Body of pancreas (tissue), 4 donors: ENCODE results near the gene LRRC28. TPM values are rescaled to one million over a fixed set of nuclear protein-coding genes. Genes with fewer than 3 reads are reported as not detected.

Experiments
- ATAC-seq: fragments of 150-250 bp; one replicate; pipeline ENCODE4 v1.9.1; 2016
- DNase-seq, 4 donors: peaks; one replicate each; pipeline ENCODE4 v3.0.0-alpha.2; 2019
- H3K27ac ChIP-seq, 4 donors: fragments of 200-600 bp; sonication (generic); 1 replicate in 3 of 4; 2 replicates in 1 of 4; pipeline versions ENCODE4 v1.5.1 to v1.6.1; 2016 to 2019; ENCODE audit warnings: mild to moderate bottlenecking in 1 of 4, mixed read lengths in 1 of 4, moderate library complexity in 1 of 4
- H3K27me3 ChIP-seq, 2 donors: fragments of 200-600 bp; sonication (generic); one replicate each; pipeline ENCODE4 v1.6.0; 2016; ENCODE audit warnings: mild to moderate bottlenecking in 1 of 2
- H3K36me3 ChIP-seq, 2 donors: fragments of 200-600 bp; sonication (generic); replicated peaks in 1 of 2; 2 replicates each; pipeline ENCODE4 v1.5.1; 2016; ENCODE audit warnings: low read depth in 2 of 2; ENCODE audit not compliant: insufficient read depth in 1 of 2
- H3K4me1 ChIP-seq: fragments of 200-600 bp; sonication (generic); one replicate; pipeline ENCODE4 v1.6.0; 2016
- H3K4me3 ChIP-seq, 2 donors: fragments of 200-600 bp; sonication (generic); 1 replicate in 1 of 2; 2 replicates in 1 of 2; pipeline ENCODE4 v1.5.1; 2016 to 2019
- H3K9me3 ChIP-seq, 3 donors: fragments of 200-600 bp; sonication (generic); 1 replicate in 2 of 3; 2 replicates in 1 of 3; pipeline ENCODE4 v1.5.1; 2016
- POLR2A ChIP-seq, 3 donors: fragments of 450-650 bp; IDR thresholded peaks; one replicate each; pipeline ENCODE4 v1.6.1; 2016; ENCODE audit warnings: antibody characterized with exemption in 3 of 3, mild to moderate bottlenecking in 2 of 3
- WGBS, 2 donors: methylation state at CpG; one replicate each; pipeline ENCODE4 v1.1.5; 2017; 5-methylcytosine and 5-hydroxymethylcytosine counted together
- intact Hi-C: fragments of 100-400 bp; cut with DNase I; formaldehyde crosslinking; loops from one replicate; pipeline ENCODE4 v1.15.1; 2023
- total RNA-seq, 2 donors: library from RNA; depleted of rRNA; stranded (reverse); fragments of >200 nt; gene quantifications; one replicate each; pipeline ENCODE4 v1.1.0, GENCODE V29; 2016
- TF ChIP-seq, protein P1 (sequence below), 7 experiments: fragments of 450-650 bp in 4 of 7; fragments of 200-600 bp in 3 of 7; sonication (generic) in 3 of 7; IDR thresholded peaks; one replicate each; pipeline ENCODE4 v1.5.1; 2016 to 2019; ENCODE audit warnings: antibody characterized with exemption in 7 of 7

Gene LRRC28
- total RNA-seq, 2 donors from 2014 or later = 13.0 to 59.3 TPM

DNA sequence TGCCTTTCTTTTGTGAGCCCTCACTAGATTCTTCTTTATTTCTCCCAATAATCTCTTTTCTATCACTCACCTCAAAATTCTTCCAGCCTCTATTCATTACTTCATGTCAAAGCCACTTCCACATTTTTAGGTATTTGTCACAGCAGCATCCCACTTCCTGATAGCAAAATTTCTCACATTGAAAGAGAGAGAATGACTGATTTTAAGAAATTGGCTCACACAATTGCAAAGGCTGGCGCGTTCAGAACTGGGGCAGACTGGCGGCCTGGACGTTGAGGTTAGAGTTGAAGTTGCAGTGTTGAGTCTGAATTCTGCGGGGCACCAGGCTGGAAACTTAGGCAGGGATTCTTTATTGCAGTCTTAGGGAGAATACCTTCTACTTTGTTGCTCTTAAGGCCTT is 117.9 kb downstream of the LRRC28 start:
- Histone ChIP-seq H3K36me3 (no peaks in the 10 kb centered on the region), H3K4me3 (no peak overlapping the region), H3K27ac (no peak overlapping the region), H3K9me3 (no peaks in the 10 kb centered on the region), H3K27me3 (no peaks in the 10 kb centered on the region), H3K4me1 (no peaks in the 10 kb centered on the region)
- no peak for DNase-seq
- intact Hi-C loops = no loop called here
- no peak for TF ChIP-seq POLR2A (IDR thresholded peaks at IDR 0.05)
- TF ChIP-seq, protein P1, sequence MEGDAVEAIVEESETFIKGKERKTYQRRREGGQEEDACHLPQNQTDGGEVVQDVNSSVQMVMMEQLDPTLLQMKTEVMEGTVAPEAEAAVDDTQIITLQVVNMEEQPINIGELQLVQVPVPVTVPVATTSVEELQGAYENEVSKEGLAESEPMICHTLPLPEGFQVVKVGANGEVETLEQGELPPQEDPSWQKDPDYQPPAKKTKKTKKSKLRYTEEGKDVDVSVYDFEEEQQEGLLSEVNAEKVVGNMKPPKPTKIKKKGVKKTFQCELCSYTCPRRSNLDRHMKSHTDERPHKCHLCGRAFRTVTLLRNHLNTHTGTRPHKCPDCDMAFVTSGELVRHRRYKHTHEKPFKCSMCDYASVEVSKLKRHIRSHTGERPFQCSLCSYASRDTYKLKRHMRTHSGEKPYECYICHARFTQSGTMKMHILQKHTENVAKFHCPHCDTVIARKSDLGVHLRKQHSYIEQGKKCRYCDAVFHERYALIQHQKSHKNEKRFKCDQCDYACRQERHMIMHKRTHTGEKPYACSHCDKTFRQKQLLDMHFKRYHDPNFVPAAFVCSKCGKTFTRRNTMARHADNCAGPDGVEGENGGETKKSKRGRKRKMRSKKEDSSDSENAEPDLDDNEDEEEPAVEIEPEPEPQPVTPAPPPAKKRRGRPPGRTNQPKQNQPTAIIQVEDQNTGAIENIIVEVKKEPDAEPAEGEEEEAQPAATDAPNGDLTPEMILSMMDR (IDR thresholded peaks at IDR 0.05) = no peak
- no peak for ATAC-seq
- 89 to 91% methylated on average over 5 of the region's 5 CpGs for WGBS, 2 donors

DNA sequence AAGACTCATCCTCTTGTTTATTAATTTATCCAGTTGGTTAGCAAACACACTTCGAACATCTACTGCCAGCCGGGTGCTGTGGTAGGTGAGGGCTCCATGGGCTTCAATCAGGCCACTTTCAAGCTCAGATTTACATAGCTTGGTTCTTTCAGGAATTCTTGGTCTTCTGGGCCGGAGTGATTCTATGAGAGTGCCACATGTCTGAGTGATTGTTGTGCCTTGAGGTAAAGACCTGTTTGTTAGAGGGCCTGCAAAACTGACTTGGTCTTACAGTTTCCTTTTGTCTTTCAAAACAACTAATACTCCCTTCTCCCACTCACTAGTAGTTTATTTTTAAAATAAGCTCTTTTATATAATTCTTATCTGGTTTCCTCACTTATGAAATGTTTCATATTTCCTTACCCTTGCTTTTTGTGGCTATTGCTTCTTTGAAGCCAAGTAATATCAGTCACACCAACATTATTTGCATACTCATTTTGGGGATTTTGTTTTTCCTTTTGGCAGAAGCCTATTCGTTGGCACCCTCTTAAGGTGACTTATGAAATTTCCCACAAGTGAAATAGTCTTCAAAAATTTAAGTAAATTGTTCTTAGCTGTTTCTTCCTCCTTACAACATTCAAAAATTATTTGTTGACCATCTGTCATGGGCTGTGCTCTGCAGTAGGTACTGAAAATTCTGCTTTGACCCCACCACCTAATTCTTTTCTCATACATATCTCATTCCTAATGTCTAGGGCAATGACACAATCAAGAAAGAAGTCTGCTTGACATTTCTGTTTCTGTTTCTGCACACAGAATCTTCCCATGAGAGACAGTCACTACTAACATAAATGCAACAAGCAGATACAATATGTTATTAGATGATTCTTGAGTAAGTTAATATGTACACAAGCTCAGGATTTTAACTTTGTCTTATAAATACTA is 120.2 kb downstream of the LRRC28 start:
- ATAC-seq (no peak), DNase-seq (no peak)
- intact Hi-C loops = no loop called here
- H3K27ac ChIP-seq = no peak overlapping the region
- no peak for TF ChIP-seq POLR2A (IDR thresholded peaks at IDR 0.05)
- TF ChIP-seq, protein P1 (IDR thresholded peaks at IDR 0.05) = no peak
- H3K27me3 ChIP-seq = no peaks in the 10 kb centered on the region
- no peak overlapping the region for H3K4me3 ChIP-seq
- H3K4me1 ChIP-seq = no peaks in the 10 kb centered on the region
- 77% methylated on average over 4 of the region's 4 CpGs for WGBS, 2 donors
- no peaks in the 10 kb centered on the region for H3K36me3 ChIP-seq
- no peaks in the 10 kb centered on the region for H3K9me3 ChIP-seq

DNA sequence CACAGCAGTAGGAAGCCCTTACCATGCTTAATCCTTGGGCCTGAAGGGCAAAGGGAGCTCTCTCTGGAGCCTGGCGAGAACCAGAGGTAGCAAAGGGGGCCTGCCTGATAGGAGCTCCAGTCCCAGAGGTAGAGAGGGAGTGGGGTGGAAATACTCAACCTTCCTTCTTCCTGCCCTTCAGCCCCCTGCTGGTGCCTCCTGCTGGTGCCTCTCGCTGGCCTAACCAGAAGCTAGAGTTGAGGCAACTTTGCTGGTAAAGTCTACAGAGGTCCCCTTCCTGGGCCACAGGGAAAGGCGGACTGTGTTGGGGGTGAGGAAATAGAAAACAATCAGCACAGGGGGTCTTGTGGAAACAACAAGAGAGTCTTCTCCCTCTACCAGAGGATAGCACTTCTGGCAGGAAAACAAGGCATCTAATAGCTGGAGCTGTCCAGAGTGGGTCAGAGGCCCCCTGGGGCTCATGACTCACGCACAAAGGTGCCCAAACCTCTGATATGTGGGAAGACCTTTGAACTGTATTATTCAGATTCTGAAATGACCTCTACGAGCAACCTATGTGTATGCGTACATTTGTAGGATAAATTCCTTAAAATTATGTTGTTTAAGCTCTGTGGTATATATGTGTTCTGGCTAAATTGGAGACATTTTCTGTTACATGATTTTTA is 133.9 kb downstream of the LRRC28 start:
- no peak overlapping the region for H3K27ac ChIP-seq
- H3K4me1 ChIP-seq = no peaks in the 10 kb centered on the region
- TF ChIP-seq, protein P1 (IDR thresholded peaks at IDR 0.05) = no peak
- no peak for TF ChIP-seq POLR2A (IDR thresholded peaks at IDR 0.05)
- no peak for ATAC-seq
- no peak overlapping the region for H3K4me3 ChIP-seq
- H3K27me3 ChIP-seq = no peaks in the 10 kb centered on the region
- H3K9me3 ChIP-seq = no peaks in the 10 kb centered on the region
- no peaks in the 10 kb centered on the region for H3K36me3 ChIP-seq
- WGBS, 2 donors = 89 to 91% methylated on average over 6 of the region's 6 CpGs
- DNase-seq = no peak
- intact Hi-C loops = no loop called here

DNA sequence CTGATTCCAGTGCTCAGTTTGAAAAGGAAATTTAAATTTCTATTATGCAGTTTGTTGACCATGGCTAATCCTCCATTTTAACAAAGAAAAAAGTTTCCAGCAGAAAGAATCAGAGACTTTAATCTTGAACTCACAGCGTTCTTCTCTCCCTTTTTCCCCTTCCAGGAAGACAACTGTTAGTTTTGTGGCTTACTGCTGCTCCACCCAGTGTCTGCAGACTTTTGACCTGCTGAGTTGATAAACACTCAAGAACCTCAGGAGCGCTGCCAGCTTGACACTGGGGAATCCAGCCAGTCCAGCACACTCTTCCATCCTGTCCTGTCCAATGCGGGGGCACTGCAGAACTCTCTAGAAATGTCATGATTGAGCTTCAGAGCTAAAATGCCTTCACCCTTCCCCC is 134.6 kb downstream of the LRRC28 start:
- Histone ChIP-seq H3K27ac (no peak overlapping the region), H3K27me3 (no peaks in the 10 kb centered on the region), H3K36me3 (no peaks in the 10 kb centered on the region), H3K9me3 (no peaks in the 10 kb centered on the region), H3K4me1 (no peaks in the 10 kb centered on the region), H3K4me3 (no peak overlapping the region)
- ATAC-seq = no peak
- TF ChIP-seq, protein P1 (IDR thresholded peaks at IDR 0.05) = no peak
- TF ChIP-seq POLR2A (IDR thresholded peaks at IDR 0.05) = no peak
- peak in 3 of 4 donors; percentile 33 to 60 (median 35) for DNase-seq
- 38 to 40% methylated on average over 3 of the region's 3 CpGs for WGBS, 2 donors
- intact Hi-C loops = no loop called here
